NCI-H748 treated with DMSO at 0.1 percent for 48 hours (cell line): ENCODE data around the gene PLXNA3.
A peak's percentile ranks its signal among the peaks of the same experiment; 100 is the strongest.

ENCODE experiments used
- DNase-seq: peaks from one replicate; lab custom pipeline; 2025; lab: John Stamatoyannopoulos, UW

The PLXNA3 gene

GRCh38 chrX:154502098-154502497 is 44.0 kb downstream of the PLXNA3 start:
- DNase-seq = no peak

DNA sequence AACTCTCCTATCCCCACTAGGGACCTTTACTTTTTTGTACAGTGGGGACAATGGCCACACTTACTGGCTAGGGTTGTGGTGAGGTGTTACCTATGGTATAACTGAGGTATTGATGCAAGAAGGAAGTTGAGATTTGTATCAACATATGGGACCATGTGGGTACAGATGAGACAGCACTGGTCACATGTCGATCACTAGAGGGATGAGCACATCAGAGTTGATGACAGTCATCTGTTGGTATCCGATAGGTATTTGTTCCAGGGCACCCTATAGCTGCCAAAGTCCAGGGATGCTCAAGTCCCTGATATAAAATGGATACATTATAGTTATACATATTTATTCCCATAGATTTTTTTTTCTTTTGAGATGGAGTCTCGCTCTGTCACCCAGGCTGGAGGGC is 44.9 kb downstream of the PLXNA3 start:
- DNase-seq = no peak

DNA sequence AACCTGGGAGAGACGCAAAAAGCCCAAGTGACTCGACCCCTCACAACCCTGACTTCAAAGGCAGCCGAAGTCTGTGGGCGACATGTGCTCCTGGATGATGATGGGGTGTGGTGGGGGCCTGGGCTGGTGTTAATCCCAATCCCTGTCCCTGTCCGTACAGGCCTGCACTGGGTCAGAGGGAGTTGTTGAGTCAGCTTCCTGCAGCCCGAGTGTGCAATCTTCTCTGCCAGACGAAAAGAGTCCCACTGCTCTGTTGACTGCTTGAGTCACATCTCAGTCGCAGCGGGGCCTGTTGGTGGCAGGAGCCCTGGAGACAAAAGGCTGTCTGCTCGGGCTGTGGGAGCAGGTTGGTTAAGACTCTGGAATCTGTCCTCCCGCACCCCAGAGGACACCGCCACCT is 47.7 kb downstream of the PLXNA3 start:
- no peak for DNase-seq

- DNase-seq = no peak
Measured at GRCh38 chrX:154506483-154507332, 48.6 kb downstream of the PLXNA3 start.

- no peak for DNase-seq
Measured at GRCh38 chrX:154507673-154508383, 49.7 kb downstream of the PLXNA3 start.

DNA sequence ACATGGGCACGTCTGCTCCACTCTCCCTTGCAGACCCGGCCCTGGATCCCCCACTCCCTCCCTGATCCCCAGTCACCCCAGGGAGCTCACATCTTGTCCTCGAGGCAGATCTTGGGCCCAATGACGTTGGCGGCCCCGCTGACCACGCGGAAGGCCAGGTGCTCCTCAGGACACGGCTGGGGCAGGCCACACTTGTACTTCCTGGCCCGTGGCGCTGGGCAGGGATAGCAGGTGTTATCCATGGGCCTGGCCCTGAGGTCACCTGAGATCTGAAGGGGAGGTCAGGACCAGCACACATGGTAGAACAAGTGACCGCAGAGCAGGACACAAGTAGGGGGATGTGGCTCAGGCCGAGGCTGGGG is 50.3 kb downstream of the PLXNA3 start:
- no peak for DNase-seq

GRCh38 chrX:154509455-154509854 is 51.4 kb downstream of the PLXNA3 start:
- no peak for DNase-seq

DNA sequence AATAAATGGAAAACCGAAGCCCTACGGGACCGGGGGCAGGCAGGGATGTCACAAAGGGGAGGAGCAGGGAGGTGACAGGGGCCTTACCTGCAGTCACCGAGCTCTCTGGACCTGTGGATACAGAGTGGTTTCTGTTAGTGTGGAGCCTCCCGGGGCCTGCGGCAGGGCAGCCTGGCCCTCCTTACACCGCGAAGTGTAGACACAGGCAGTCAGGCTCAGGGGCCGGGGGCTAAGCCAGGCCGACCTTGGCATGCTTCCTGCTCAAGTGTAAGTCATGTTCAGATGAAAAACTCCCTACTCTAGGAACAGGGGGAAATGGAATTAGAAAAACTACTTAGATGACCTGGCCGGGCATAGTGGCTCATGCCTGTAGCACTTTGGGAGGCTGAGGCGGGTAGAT is 53.7 kb downstream of the PLXNA3 start:
- no peak for DNase-seq

DNA sequence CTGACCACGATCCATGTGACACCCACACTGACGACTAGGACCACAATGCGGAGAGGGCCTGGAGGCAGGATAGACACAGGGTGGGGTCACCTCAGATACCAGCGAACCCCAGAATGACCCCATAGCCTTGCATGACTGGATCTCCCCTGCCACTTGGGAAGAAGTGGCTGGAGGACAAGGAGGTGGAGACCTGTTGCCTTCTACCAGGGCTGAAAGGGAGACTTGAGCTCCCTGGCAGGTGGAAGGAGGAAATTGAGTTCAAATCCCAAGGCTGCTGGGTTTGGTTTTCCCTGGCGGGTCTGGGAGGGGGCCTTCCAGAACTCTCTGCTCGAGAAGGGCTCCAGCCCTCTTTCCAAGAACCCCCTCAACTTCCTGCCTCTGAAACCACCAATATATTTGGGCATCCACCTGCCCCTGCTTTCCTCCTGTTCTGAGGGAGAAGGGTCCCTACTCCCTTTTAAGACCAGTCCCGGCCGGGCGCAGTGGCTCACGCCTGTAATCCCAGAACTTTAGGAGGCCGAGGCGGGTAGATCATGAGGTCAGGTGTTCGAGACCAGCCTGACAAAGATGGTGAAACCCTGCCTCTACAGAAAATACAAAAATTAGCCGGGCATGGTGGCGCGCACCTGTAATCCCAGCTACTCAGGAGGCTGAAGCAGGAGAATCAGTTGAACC is 54.9 kb downstream of the PLXNA3 start:
- DNase-seq = no peak

GRCh38 chrX:154513716-154514115 is 55.6 kb downstream of the PLXNA3 start:
- no peak for DNase-seq

DNA sequence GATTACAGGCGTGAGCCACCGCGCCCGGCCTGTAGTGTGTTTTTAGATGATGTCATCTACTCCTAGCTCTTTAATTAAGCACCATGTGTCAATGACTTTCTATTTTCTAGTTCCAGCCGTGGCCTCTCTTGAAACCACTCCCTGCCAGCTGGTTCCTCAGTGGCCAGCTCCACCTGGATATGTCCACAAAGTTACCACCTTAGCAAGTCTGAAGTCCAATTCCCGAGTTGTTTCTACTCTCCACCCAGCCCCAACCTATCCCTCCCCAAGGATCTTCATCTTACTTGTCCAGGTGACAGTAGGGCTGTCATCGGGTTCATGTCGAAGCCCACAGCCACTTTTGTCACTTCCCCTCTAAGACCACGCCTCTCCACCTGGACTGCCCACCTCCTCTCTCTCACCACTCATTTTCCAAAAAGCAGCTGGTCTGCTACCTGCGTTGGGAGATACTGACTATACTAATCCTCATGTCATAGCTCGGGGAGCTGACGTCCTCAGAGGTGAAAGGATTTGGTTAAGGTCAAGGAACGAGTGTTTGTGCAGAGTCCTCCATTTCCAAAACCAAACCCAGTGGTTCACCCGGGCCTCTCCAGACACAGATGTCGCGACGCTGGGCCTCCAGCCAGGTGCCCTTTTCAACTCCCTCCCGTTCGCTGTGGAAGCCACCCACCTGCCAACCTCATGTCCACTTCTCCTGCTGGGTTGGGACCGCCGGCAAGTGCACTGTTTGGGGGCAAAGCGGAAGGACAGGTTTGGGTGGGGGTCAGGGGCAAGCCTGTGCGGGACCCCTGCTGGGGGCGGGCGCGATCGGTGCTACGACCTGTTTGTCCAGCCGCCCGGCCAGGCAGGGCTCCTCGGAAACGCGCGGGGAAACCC is 57.2 kb downstream of the PLXNA3 start:
- no peak for DNase-seq

DNA sequence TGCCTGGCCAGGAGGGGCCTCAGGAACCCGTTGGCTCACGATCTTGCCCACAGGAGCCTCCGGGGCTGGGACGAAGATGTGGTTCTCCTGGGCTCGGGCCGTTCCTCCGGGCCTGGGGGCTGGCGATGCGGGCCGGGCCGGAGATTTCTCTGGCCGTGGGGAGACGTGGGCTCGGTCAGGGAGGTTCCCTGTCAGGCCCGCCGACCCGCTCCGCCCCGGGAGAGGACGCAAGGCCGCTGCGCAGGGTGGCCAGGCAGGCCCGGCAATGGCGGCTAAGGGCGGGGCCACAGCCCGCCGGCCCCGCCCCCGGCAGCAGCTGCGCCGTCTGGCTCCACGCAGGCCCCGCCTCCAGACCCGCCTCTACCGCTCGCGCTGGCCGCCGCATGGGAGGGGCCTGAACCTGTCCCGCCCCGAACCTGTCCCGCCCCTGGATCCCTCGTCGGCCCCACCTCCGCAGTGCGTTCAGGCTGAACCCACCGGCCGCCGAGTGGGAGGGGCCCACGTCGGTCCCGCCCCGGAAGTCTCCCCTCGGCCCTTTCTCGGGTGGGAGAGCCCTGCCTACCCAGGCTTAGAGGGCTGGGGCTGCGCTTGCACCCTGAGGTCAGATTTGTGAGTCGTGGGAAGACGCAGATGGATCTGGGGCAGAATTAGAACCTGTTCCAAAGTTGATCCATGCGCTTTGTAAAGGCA is 58.0 kb downstream of the PLXNA3 start, which contains the start of gene FAM3A:
Gene FAM3A, minus strand, starts transcription at position 267 of the 690 bp plus-strand sequence. CDS start 460 bp downstream, outside the sequence.
- peak; percentile 89 for DNase-seq

- no peak for DNase-seq
Measured at GRCh38 chrX:154516656-154517100, 58.6 kb downstream of the PLXNA3 start.

GRCh38 chrX:154517101-154517781 is 59.2 kb downstream of the PLXNA3 start:
- DNase-seq = no peak

- DNase-seq = no peak
Measured at GRCh38 chrX:154519389-154519788, 61.3 kb downstream of the PLXNA3 start.

GRCh38 chrX:154525606-154526490 is 67.8 kb downstream of the PLXNA3 start:
- no peak for DNase-seq

DNA sequence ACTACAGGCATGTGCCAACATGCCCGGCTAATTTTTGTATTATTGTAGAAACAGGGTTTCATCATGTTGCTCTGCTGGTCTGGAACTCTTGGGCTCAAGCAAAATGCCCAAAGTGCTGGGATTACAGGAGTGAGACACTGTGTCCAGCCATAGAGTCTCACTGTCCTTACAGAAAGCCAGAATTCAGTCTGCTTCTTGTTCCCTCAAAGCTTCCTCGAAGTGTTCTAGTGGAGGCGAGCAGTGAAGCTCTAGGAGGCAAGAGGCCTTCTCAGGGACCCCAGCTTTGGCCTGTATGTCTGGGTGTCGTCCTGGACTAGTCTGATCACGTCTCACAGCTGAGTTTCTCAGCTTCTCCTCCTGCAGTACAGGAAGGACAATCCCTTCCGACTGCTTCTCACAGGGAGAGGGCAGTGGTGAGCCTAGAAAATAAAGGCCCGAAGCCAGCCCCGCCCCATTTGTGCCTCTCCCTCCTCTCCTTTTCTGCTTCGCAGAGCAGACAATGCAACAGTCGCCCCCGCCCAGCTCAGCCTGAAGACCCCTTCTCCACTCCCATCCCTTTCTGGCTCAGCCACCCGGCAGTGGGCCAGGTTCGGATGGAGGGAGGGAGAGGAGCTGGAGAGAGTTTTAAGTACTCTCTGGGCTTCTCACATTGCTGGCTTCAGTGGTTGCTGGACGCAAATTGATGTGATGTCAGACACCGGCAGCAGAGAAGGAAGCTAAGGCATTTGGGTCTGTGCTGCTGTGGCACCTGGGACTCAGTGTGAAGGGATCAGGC is 69.0 kb downstream of the PLXNA3 start:
- DNase-seq = peak; percentile 62
